GM18951 (cell line): ENCODE data around the gene TMEM185A.
"Not testable (repeated sequence)": the region's sequence is repeated elsewhere in the genome, so short reads cannot be mapped to it uniquely, and the experiment has no call there.

Experiments
- POLR2A ChIP-seq: IDR thresholded peaks from 4 replicates; pipeline ENCODE4 v1.6.1; 2011; ENCODE audit warnings: mild to moderate bottlenecking; ENCODE audit not compliant: insufficient read length, insufficient read depth; ENCODE audit errors: extremely low read depth
- in situ Hi-C: fragments of 300-500 bp; cut with MboI; formaldehyde crosslinking; loops from one replicate; pipeline ENCODE4 v1.12.0; 2022; ENCODE audit warnings: low sequenced_read_pairs, mixed read lengths, inconsistent platforms; ENCODE audit not compliant: unreplicated experiment

TMEM185A gene

GRCh38 chrX:149631234-149632165 lies at the start of gene TMEM185A:
Gene TMEM185A (minus strand): TSS chrX:149631792. CDS start chrX:149631580, 212 bp downstream.
- in situ Hi-C loops: no loop called here
- TF ChIP-seq POLR2A: peak; percentile 64

DNA sequence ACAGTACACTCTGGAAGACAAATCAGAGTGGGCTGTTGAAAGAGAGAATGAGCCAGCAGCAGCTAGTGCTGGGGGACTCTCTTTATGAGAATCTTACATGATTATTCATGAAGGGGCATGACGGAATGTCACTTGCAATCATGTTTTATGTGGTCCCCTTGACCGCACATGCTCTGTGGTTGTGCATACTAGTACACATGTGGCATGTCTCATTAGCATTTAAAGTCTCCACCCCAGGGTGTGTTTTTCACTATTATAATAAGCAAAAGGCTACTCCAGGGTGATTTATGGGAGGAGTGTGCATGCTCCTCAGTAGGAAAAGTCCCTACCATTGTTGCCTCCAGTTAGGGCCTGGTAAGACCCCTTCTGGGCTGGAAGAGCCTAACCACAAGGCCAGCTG lies 49.6 kb upstream of the TMEM185A start:
- no peak for TF ChIP-seq POLR2A
- in situ Hi-C loops: no loop called here

GRCh38 chrX:149679164-149679678 lies 47.6 kb upstream of the TMEM185A start:
- in situ Hi-C loops: not testable (repeated sequence)

DNA sequence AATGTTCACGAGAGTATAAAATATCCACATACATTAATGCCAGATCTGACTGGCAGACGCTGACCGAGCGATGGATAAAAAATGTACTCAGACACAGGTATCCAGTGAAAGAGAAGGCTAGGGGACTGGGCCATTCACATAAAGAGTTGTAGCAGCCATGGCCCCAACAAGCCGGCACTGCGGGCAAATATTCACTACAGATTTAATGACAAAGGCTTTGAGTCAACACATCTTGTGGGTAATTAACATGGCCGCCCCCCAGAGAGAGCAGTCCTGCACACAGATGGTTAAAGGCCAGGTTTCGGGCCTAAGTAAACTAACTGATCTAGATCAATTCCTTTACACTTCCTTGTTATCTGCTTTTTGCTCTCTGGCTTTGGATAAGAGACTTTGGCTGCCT lies 44.0 kb upstream of the TMEM185A start:
- in situ Hi-C loops: not testable (repeated sequence)

GRCh38 chrX:149675088-149675487 lies 43.5 kb upstream of the TMEM185A start:
- in situ Hi-C loops: not testable (repeated sequence)

DNA sequence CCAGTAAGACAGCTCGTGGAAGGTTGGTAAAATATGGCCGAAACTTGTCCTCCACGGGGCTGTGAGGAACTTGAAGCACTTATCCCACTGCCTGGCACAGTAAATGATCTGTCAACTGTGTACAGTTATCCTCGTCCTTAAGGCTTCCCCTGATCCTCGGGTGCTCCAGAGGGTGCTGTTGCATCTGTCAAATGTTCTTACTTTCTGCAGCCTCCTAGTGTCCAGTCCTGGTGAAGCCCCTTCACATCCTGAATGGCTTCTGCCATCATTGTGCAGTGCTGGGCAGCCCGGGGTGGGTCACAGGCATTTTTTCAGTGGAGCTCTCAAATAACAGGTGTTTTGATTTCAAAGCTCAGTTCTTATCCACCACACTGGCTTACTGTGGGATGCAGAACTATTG lies 29.0 kb upstream of the TMEM185A start:
- in situ Hi-C loops: not testable (repeated sequence)

DNA sequence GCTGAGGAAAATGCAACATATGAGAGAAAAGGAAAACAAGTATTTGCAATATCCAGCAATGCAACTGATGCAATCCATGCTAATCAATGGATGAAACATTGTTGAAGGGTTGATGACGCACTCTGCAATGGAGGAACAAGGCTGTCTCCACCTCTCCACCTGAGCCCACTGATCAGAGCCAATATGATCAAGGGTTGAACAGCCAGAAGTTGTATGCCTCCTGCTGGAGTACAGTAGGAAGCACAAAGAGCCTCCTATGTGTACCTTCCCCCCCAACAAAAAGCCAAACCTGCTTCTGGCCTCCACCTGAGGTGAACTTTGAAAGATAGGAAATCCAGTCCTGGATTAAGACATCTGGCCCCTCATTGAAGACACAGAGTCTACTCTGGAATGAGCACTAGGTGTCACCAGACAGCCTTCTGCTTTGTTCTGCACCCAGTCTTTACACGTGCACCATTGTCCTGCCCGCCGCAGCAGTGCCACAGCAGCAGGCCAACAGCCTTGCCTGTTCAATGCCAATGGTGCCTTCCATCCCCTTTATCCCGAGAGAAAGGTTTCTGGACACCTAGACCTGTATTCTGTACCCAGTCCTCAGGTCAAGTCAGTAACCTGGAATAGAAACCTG lies 24.8 kb upstream of the TMEM185A start:
- in situ Hi-C loops: not testable (repeated sequence)

- TF ChIP-seq POLR2A: no peak
- in situ Hi-C loops: no loop called here
Observed at GRCh38 chrX:149652232-149652981, 20.8 kb upstream of the TMEM185A start.

DNA sequence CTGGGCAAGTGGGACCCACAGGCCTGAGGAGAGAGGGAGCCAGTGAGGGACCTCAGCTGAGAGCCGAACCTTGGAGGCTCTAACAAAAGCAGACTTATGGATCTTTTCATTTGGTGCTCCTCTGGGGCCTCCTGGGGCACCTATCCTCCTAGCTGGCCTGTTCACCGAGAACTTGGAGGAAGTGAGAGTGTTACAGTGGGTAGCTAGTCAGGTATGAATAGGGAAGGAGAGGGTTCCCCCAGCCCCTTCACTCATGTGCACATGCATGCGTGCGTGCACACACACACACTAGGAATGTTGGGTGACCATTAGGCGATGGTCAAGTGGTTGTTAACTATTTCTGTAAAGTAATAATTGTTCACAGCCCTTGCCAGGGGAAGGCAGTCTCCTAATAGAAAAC lies 18.6 kb upstream of the TMEM185A start:
- in situ Hi-C loops: no loop called here
- no peak for TF ChIP-seq POLR2A

DNA sequence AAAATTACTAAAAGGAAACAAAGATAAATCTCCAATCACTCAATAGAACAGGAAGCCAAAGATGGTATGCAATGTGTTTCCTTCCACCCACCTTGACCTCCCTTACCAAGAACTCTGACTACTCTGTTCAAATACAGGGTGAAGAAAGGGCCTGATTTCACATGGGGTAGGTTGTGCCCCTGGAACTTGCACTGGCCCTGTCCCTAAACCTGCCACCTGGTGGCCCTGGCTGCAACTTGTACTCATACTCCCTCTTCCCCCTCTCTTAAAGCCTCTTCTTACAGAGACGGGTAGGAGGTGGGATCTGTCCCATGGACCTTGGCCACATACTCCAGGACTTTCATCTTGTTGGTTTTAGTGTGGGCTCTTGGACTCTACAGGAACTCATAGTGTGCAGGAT lies 17.3 kb upstream of the TMEM185A start:
- in situ Hi-C loops: no loop called here
- TF ChIP-seq POLR2A: no peak

GRCh38 chrX:149647505-149647904 lies 15.9 kb upstream of the TMEM185A start:
- in situ Hi-C loops: no loop called here
- TF ChIP-seq POLR2A: no peak

DNA sequence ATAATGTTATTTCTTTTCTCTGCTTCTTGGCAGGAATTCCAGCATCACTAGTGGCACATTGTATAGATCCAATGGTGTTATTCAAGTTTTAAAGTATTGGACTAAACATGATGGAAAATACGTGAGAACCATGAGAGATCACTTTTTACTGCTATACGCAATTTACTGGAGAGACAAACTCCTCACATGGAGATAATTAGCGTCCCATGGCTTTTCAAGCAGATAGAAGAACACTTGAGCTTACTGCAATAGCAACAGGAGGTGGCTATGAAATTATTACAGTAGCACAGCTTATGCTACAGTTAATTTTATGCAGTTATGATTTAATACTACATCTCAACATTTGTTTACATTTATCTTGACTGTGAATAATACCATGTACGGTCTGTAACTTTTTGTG lies 11.9 kb upstream of the TMEM185A start:
- in situ Hi-C loops: no loop called here
- TF ChIP-seq POLR2A: no peak

- in situ Hi-C loops: no loop called here
- TF ChIP-seq POLR2A: no peak
Observed at GRCh38 chrX:149641835-149642234, 10.2 kb upstream of the TMEM185A start.

DNA sequence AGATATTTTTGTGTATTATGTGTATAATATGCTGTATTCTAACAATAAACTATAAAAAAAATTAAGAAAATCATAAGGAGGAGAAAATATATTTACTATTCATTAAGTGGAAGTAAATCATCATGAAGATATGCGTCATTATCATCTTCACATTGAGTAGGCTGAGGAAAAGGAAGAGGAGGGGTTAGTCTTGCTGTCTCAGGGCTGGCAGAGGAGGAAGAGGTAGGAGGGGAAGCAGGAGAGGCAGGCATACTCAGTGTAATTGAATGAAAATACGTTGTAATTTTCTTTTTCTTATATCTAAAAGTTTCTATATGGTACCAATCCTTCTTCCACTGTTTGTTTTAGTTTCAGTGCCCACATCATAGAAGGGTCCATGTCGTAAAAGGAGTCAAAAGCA lies 9.8 kb upstream of the TMEM185A start:
- in situ Hi-C loops: no loop called here
- no peak for TF ChIP-seq POLR2A
